ENCODE data around the gene CLIP2. TPM values are rescaled to one million over a fixed set of nuclear protein-coding genes. Genes with fewer than 3 reads are reported as not detected.

The CLIP2 gene
- total and polyA plus RNA-seq, 2 of the 8 experiments (the other 6 are each of a cell fraction or from before 2014, with no cell fraction given): 8.3 to 41.5 TPM

DNA sequence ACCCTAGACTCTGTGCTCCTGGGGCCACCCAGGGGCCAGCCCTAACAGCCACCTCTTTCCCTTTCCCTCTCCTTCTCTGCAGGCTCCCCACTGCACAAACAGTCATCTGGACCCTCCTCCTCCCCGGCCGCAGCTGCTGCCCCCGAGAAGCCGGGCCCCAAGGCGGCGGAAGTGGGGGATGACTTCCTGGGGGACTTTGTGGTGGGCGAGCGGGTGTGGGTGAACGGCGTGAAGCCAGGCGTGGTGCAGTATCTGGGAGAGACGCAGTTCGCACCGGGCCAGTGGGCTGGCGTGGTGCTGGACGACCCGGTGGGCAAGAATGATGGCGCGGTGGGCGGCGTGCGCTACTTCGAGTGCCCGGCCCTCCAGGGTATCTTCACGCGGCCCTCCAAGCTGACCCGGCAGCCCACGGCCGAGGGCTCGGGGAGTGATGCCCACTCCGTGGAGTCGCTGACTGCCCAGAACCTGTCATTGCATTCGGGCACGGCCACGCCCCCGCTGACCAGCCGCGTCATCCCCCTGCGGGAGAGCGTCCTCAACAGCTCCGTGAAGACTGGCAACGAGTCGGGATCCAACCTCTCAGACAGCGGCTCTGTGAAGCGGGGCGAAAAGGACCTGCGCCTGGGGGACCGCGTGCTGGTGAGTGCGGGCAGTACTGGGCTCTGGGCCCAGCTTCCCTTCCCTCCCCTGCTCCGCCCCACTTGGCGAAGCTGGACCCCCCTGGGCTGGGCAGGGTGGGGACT, 49.3 kb downstream of the CLIP2 start:
- Histone ChIP-seq H3K27ac (ENCODE audit: low read depth, low read length) (no peak overlapping the region), H4K8ac (ENCODE audit: extremely low read depth, insufficient read depth, low read length) (peak overlapping the region; percentile 57; the same call in 1 of the 2 replicates), H2BK120ac (replicated peaks; ENCODE audit: low read depth, low read length) (no peak overlapping the region), H3K23me2 (ENCODE audit: low read depth, low read length) (no peaks in the 10 kb centered on the region), H2AFZ (ENCODE audit: low read length) (no peak overlapping the region), H4K20me1 (replicated peaks in 1 of 2; ENCODE audit: control insufficient read depth in 1 of 2, insufficient read depth in 2 of 2, low read length in 2 of 2) (peaks cover 0 to 4% of the 10 kb centered on the region in 2 experiments), H4K5ac (ENCODE audit: insufficient read length, low read depth, low read length) (no peak overlapping the region), H2BK12ac (ENCODE audit: low read depth, low read length) (no peak overlapping the region), H3K79me2 (ENCODE audit: control insufficient read depth in 1 of 2, insufficient read depth in 2 of 2, low read length in 2 of 2) (no peaks in the 10 kb centered on the region), H2BK15ac (ENCODE audit: low read length) (no peak overlapping the region), H3K56ac (replicated peaks; ENCODE audit: insufficient read length, low read depth, low read length) (no peak overlapping the region), H3K18ac (ENCODE audit: extremely low read depth, low read length) (no peak overlapping the region), H3K9ac (replicated peaks in 1 of 4; ENCODE audit: extremely low read depth in 1 of 4, low read depth in 3 of 4, low read length in 3 of 4) (no peak overlapping the region), H3K4me1 (replicated peaks in 1 of 4; ENCODE audit: control insufficient read depth in 3 of 4, insufficient read depth in 4 of 4, low read length in 3 of 4) (no peaks in the 10 kb centered on the region), H3K27me3 (replicated peaks in 1 of 4; ENCODE audit: control insufficient read depth in 3 of 4, extremely low read depth in 1 of 4, insufficient read depth in 3 of 4, low read length in 3 of 4) (no peaks in the 10 kb centered on the region), H3K4ac (replicated peaks; ENCODE audit: insufficient read length, low read depth, low read length) (no peak overlapping the region), H2BK5ac (ENCODE audit: low read depth, low read length) (no peak overlapping the region), H3K4me2 (ENCODE audit: insufficient read depth in 1 of 2, low read depth in 2 of 2, low read length in 2 of 2) (no peak overlapping the region), H3K79me1 (ENCODE audit: low read depth, low read length) (no peaks in the 10 kb centered on the region), H3K14ac (ENCODE audit: insufficient read length) (no peak overlapping the region), H3K4me3 (ENCODE audit: extremely low read depth in 1 of 4, insufficient read depth in 2 of 4, low read depth in 3 of 4, low read length in 4 of 4) (no peak overlapping the region), H3K9me3 (ENCODE audit: insufficient read depth in 2 of 2, low read depth in 1 of 2, low read length in 1 of 2) (no peaks in the 10 kb centered on the region), H2BK20ac (ENCODE audit: low read length) (no peak overlapping the region), H3K36me3 (ENCODE audit: control insufficient read depth in 2 of 4, insufficient read depth in 4 of 4, low read length in 3 of 4) (peaks cover 0 to 8% (median 2%) of the 10 kb centered on the region in 4 experiments; a peak in 2 of 8 replicates), H3K23ac (ENCODE audit: insufficient read length) (no peak overlapping the region), H4K91ac (replicated peaks; ENCODE audit: insufficient read length, low read length) (no peak overlapping the region), H2AK5ac (ENCODE audit: low read depth, low read length) (no peak overlapping the region)
- WGBS, 2 experiments (ENCODE audit: extremely low coverage in 1 of 2, insufficient coverage in 1 of 2, insufficient read length in 1 of 2, insufficient replicate concordance in 2 of 2, low coverage in 1 of 2, low lambda C conversion rate in 2 of 2, missing lambda C conversion rate in 1 of 2): 94% methylated on average over 32 of the region's 52 CpGs; no CpG with 5 or more reads in 1 of the 2 experiments
- no peak for DNase-seq (ENCODE audit: low read depth in 1 of 2, low spot score in 2 of 2)
- ChIA-PET POLR2A (ENCODE audit: partially characterized antibody) (interaction anchor here (0.6 kb wide), 2 partner anchors 285 to 425 kb away, joined by 3 to 4 read pairs; no protein-coding TSS in a partner anchor), CTCF (ENCODE audit: partially characterized antibody) (no interaction called here)
- FAIRE-seq: no peak
- TF ChIP-seq, protein P1, sequence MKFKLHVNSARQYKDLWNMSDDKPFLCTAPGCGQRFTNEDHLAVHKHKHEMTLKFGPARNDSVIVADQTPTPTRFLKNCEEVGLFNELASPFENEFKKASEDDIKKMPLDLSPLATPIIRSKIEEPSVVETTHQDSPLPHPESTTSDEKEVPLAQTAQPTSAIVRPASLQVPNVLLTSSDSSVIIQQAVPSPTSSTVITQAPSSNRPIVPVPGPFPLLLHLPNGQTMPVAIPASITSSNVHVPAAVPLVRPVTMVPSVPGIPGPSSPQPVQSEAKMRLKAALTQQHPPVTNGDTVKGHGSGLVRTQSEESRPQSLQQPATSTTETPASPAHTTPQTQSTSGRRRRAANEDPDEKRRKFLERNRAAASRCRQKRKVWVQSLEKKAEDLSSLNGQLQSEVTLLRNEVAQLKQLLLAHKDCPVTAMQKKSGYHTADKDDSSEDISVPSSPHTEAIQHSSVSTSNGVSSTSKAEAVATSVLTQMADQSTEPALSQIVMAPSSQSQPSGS (IDR thresholded peaks at IDR 0.05; ENCODE audit: low read length): no peak
- TF ChIP-seq, protein P2, sequence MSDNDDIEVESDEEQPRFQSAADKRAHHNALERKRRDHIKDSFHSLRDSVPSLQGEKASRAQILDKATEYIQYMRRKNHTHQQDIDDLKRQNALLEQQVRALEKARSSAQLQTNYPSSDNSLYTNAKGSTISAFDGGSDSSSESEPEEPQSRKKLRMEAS (IDR thresholded peaks at IDR 0.05): no peak
- no peak for TF ChIP-seq CREB1 (IDR thresholded peaks at IDR 0.05)
